ENCODE measurements around the gene OR4D5. TPM values are rescaled to one million over a fixed set of nuclear protein-coding genes. Genes with fewer than 3 reads are reported as not detected.
A peak's percentile ranks its signal among the peaks of the same experiment; 100 is the strongest.

Gene OR4D5
- total RNA-seq (2014; rRNA removed; shearing (Covaris generic)) = not detected in 2 replicates

DNA sequence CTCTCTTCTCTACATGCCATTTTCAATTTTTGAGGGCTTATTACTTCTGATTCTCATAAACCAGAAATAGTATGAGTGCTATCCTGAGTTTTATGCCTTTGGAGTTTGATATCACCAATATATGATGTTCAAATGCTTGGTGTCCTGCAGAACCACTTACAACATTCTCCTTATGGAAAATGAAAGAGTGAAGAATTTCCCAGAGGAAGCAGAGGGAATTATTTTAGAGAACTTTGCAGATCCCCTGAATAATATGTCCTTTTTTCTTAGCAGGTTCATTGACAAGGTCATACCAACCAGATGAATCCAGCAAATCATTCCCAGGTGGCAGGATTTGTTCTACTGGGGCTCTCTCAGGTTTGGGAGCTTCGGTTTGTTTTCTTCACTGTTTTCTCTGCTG, at the start of gene OR4D5:
Gene OR4D5 (plus strand): TSS at position 301 of the 400 bp plus-strand sequence. CDS start 0 bp downstream, at position 301.
- in situ Hi-C loops (cut with HindIII; ENCODE audit: low sequenced_read_pairs) = no loop called here
- DNase-seq (ENCODE audit: low spot score) = no peak

DNA sequence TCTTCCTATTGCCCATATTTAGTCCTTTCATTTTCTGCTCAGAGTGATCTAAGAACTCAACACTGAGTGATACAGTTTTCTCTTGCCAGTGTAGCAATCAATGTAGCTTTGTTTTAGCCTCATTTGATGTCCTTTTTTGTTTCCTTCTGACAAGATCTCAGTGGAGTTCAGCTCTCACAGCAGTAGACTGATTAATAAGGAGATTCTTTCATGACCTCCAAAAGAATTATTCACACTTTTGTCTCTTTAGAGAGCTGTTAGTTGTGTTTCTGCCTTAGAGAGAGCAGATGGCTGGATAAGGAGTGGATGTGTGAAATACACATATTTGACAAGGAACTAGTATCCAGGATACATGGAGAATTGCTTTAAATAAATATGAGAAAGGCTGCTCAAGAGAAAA, 47.4 kb upstream of the OR4D5 start:
- no peak for DNase-seq (ENCODE audit: low spot score)
- in situ Hi-C loops (cut with HindIII; ENCODE audit: low sequenced_read_pairs) = no loop called here

- DNase-seq (ENCODE audit: low spot score) = no peak
- in situ Hi-C loops (cut with HindIII; ENCODE audit: low sequenced_read_pairs) = no loop called here
These were observed 39.6 kb upstream of the OR4D5 start for GRCh38 chr11:123899792-123900191.

DNA sequence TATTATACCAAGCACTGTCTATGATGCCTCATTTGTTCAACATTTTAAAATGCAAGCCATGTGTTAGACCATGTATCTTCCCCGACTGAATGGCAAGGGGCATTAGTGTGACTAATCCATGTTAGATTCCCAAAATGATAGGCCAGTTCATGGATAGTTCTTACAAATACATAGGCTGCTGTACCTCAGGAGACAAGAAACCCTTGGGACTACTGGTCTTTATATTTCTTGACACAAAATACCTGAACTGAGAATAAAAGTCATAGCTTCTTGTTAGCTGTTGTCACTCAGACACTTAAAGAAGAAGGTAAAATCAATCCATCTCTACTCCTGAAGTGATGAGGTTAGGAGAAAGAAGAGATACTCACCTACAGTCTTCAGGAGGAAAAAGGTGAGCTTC, 37.5 kb upstream of the OR4D5 start, which contains the start of gene OR8D4:
Gene OR8D4 (plus strand): TSS at position 301 of the 400 bp plus-strand sequence. CDS start 4,265 bp downstream, outside the sequence.
- in situ Hi-C loops (cut with HindIII; ENCODE audit: low sequenced_read_pairs) = no loop called here
- no peak for DNase-seq (ENCODE audit: low spot score)

DNA sequence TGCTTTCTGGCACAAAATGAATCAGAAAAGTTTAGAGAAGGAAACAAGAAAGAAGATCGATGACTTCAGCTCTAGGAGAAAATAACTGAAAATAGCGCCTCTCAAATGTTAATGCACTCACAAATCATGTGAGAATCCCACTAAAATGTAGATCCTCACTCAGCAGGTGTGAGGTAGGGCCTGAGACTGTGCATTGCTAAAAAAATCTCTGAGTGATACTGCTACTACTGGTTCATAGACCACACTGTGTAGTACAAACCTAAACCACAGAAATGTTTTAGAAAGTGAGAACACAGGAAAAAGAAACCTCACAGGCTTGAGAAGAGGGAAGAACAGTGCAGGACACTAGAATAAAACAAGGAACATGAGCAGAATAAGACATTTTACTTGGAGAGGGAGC, 35.5 kb upstream of the OR4D5 start:
- in situ Hi-C loops (cut with HindIII; ENCODE audit: low sequenced_read_pairs) = no loop called here
- DNase-seq (ENCODE audit: low spot score) = no peak

- peak; percentile 74 for DNase-seq (ENCODE audit: low spot score)
- in situ Hi-C loops (cut with HindIII; ENCODE audit: low sequenced_read_pairs) = no loop called here
These were observed 34.5 kb upstream of the OR4D5 start for GRCh38 chr11:123904932-123905331.

GRCh38 chr11:123905826-123906225, 33.6 kb upstream of the OR4D5 start:
- no peak for DNase-seq (ENCODE audit: low spot score)
- in situ Hi-C loops (cut with HindIII; ENCODE audit: low sequenced_read_pairs) = no loop called here

DNA sequence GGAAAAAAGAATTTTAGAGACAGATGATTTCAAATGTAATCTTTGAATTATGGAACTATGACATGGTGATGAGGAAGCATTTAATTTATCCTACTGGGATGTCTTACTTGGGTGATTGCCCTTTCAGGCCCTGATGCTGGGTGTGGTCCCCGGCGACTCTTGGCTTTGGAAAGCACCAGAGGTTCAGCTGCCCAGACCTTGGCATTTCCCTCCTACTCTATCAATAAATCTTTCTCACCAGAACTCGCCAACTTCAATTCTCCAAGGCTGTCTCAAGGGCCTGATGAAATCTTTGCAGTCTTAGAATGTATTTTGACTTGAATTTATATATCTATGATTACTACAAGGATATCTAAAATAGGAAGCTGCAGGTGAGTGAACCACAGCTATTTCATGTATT, 18.5 kb upstream of the OR4D5 start:
- in situ Hi-C loops (cut with HindIII; ENCODE audit: low sequenced_read_pairs) = no loop called here
- no peak for DNase-seq (ENCODE audit: low spot score)

DNA sequence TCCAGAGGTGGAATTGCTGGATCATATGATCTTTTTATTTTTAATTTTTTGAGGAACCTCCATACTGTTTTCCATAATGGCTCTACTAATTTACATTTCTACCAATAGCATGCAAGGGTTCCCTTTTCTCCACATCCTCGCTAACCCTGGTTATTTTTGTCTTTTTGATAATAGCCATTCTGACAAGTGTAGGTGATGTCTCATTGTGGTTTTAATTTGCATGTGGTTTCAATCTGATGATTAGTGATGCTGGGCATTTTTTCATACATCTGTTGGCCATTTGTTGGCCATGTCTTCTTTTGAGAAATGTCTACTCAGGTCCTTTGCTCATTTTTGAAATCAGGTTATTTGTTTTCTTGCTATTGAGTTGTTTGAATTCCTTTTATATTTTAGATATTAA, 15.4 kb upstream of the OR4D5 start:
- no peak for DNase-seq (ENCODE audit: low spot score)
- in situ Hi-C loops (cut with HindIII; ENCODE audit: low sequenced_read_pairs) = no loop called here

- no peak for DNase-seq (ENCODE audit: low spot score)
- in situ Hi-C loops (cut with HindIII; ENCODE audit: low sequenced_read_pairs) = no loop called here
These were observed 3.0 kb downstream of the OR4D5 start for GRCh38 chr11:123942413-123942812.

DNA sequence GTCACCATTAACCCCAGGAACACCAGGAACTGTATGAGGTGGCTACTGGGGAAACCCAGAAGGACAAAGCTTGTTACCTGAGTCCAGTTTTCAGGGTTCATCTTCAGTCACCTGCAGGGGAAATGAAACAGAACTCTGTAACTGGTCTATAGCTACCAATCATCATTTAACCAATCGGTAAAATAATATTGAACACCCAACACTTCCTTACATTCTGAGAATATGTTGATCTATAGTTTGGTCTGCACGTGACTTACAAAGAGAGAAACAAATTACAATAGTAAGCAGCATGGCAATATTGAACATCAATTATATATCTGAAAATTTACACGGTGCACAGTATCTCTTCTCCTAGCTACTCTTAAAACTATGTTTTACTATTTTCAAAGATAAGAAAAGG, 4.3 kb downstream of the OR4D5 start, which contains the start of gene OR6T1:
Gene OR6T1 (minus strand): TSS at position 101 of the 400 bp plus-strand sequence. CDS start 0 bp downstream, at position 101.
- DNase-seq (ENCODE audit: low spot score) = no peak
- in situ Hi-C loops (cut with HindIII; ENCODE audit: low sequenced_read_pairs) = no loop called here

DNA sequence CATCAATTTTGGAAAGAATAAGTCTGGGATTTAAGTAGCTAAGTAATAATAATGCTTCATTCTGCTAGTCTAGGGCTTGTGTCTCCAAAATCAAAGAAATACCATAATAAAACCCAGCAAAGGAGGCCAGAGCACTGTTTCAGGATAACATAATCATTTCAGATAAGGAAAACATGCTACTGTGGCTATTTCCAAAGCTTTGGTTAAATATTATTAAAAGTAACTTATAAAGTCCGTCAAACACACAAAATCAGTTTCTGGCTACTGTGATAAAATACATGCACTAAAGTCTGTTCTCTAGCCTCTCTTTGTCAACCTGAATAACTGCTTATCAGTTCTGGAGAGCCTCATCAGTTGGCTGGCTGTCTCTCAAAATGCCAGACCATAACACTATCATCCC, 5.7 kb downstream of the OR4D5 start:
- no peak for DNase-seq (ENCODE audit: low spot score)
- in situ Hi-C loops (cut with HindIII; ENCODE audit: low sequenced_read_pairs) = no loop called here

DNA sequence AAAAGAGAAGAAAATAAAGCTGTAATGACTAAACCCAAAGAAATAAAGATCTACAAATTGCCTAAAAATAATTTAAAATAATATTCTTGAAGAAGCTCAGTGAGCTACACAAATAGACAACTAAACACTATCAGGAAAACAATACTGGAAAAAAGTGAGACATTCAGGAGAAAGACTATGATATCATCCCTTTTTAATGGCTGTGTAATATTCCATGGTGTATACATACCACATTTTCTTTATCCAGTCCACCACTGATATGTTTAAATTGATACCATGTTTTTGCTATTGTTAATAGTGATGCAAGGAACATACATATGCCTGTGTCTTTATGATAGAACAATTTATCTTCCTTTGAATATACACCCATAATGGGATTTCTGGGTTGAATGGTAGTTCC, 17.3 kb downstream of the OR4D5 start:
- no peak for DNase-seq (ENCODE audit: low spot score)
- in situ Hi-C loops (cut with HindIII; ENCODE audit: low sequenced_read_pairs) = no loop called here

DNA sequence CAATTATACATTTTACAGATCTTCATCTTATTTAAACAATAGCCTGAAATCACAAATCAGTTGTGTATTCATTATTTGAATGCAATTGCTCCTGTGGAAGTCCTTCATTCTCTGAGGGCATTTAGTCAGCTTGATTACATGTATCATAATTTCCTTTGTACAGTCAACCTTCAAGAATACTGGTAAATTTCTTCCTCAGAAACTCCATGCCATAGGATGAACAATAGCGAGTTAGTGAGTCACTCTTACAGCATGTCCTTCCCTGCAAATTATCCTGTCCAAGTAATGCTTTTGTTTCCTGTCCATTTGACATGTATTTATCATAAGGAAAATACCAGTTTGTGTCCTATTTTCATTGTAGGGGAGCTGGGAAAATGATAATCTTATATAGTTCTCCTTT, 34.4 kb downstream of the OR4D5 start:
- DNase-seq (ENCODE audit: low spot score) = no peak
- in situ Hi-C loops (cut with HindIII; ENCODE audit: low sequenced_read_pairs) = no loop called here

DNA sequence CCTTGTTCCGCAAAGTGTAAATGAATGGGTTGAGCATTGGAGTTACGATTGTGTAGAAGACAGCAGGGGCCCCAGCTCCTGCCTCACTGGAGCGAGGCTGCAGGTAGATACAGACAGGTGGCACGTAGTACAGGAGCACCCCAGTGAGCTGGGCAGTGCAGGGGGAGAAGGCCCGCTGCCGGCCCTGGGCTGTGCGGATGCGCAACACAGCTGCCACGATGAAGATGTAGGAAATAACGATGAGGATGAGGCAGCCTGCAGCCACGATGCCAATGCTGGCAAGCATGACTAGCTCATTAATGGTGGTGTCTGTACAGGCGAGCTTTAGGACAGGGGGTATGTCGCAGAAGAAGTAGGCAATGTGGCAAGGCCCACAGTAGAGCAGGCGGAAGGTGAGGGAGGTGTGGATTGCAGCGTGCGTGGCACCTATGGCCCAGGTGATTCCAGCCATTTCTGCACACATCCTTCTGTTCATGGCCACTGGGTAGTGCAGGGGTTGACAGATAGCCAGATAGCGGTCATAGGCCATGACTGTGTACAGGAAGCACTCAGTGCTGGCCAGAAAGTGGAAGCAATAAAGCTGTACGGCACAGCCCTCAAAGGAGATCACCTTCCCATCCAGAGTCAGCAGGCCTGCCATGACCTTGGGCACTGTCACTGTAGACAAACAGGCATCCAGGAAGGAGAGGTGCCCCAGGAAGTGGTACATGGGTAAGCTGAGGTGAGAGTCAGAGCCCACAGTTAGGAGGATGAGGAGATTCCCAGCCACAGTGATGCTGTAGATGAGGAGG, 37.5 kb downstream of the OR4D5 start:
- no peak for DNase-seq (ENCODE audit: low spot score)
- in situ Hi-C loops (cut with HindIII; ENCODE audit: low sequenced_read_pairs) = no loop called here

DNA sequence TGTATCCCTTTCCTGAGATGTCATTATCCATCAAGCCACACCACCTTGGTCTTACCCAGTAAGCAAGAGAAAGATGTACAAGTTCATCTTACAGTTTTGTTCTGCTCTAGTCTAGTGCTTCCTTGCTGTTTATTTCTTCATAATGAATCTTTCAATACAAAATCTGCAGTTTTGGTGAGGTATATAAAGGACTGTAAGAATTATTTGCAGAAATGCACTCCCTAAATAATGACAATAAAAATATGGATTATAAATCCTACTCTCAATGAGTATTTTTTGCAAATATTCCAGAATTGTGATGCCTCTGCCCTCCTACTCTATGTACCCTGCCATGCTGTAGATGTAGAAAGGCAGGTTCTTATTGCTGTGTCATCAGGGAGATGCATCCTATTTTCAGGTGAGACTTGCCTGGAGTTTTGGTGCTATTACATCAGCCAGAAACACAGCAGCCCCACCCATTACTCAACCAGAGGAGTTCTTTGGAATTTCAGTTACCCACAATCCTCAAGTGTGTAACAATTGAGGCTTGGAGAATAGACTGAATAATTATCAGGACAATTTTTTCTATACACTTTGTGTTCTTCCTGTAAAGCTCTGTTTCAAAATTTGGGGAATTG, 38.4 kb downstream of the OR4D5 start, which contains the start of gene OR10S1:
Gene OR10S1 (minus strand): TSS at position 51 of the 617 bp plus-strand sequence. CDS start 117 bp downstream, outside the sequence.
- no peak for DNase-seq (ENCODE audit: low spot score)
- in situ Hi-C loops (cut with HindIII; ENCODE audit: low sequenced_read_pairs) = no loop called here

GRCh38 chr11:123979311-123979710, 39.9 kb downstream of the OR4D5 start:
- in situ Hi-C loops (cut with HindIII; ENCODE audit: low sequenced_read_pairs) = no loop called here
- DNase-seq (ENCODE audit: low spot score) = no peak

Measured in G401 (cell line).